A549 treated with AZD2906 at 1 μM for 4 hours (cell line): ENCODE measurements around the gene ZNF382. TPM values are rescaled to one million over a fixed set of nuclear protein-coding genes. Genes with fewer than 3 reads are reported as not detected.

Experiments
- total RNA-seq: library from RNA; stranded (reverse); fragments of 200-300 nt; extraction: Qiagen RNA extraction; gene quantifications from 5 replicates; pipeline ENCODE4 v1.2.3, GENCODE V29; 2022

The ZNF382 gene
- total RNA-seq, result 0.01 to 0.10 TPM (median 0.02 TPM) in 3 of 5 replicates, not detected in the others

DNA sequence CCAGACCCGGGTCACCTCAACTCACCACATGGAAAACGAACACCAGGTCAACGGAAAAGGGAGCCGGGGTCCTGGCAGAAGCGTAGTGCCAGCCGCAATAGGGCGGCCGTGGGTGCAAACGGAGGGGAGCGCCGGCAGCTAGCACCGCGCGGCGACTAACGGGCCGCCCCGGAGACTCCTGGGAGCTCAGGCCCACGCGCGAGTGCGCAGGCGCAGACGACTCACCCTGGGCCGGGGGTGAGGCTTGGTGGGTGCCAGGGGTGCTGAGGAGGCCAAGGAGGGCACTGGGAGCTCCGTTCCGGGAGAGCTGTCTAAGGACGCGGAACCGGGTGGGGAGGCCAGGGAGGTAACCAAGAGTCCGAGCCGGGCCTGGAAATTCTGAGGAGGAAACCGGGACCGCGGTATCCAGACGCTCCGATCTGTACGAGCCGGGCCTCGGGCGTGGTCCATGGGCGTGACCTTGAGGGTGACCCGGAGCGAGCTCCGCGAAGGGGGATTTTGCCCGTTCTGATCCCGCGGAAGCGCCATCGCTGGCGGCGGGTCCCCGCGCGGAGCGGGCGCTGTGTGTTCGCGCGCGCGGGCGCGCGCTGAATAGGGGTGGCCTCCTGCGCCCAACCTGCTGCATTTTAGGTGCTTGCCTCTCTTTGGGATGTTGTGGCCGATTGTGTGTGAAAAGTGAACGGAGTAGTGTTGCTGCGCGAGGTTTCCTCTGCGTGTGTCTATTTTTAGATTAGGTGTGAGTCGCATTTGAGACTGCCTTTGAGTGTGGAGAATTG, at the start of gene ZNF382:
ZNF382 (plus strand) TSS at position 213 of the 776 bp plus-strand sequence. CDS start 4,602 bp downstream, outside the sequence.

DNA sequence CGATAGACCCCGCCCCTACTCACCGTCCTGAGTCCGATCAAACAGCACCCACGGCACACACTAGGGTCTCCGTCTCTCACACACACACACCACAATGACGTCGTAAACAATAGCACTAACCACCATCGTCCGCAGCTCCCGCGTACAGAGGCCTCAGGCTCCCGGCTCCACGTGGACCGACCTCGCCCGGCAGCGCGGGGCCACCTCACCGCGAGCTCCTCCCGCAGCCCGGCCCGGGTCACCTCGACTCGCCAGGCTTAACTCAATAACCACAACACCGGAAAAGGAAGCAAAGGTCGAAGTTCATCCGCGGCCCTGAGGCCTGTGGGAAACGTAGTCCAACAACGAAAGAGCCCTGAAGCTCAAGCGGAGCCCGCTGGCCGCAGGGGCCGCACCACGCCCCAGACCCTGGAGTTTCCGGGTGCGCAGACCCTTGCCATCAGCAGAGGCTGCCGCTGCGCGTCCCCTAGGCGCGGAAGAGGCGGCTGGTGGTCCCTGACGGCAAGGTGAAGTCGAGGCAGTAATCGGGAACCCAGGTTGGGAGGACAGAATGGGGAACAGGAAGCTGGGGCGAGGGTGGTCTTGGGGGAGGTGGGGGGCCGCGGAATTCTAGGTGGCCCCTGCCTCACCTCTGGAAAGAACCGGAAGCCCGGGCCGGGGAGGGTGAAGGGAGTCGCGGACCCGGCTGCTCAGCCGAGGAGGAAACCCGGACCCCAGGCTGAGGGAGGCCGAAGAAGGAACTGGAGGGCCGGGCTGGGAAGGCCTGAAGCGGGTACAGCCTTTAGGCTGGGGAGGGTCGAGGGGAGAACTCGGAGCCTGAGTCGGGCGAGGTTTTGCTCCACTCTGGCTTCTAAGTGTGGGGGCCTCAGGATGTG, 31.9 kb upstream of the ZNF382 start, which contains the start of gene ZNF529:
ZNF529 (minus strand) TSS at position 273 of the 875 bp plus-strand sequence. CDS start 946 bp downstream, outside the sequence.

Other genes with a start within 250 kb of the ZNF382 start
- gene ZFP14, start 226.1 kb upstream of the ZNF382 start, total RNA-seq, result 1.5 to 2.3 TPM (median 2.0 TPM) in 5 replicates
- 1.5 to 2.2 TPM (median 1.8 TPM) in 5 replicates for gene ZFP82, start 186.7 kb upstream of the ZNF382 start, total RNA-seq
- gene ZNF566, start 115.8 kb upstream of the ZNF382 start, total RNA-seq, result 8.0 to 10.1 TPM (median 8.2 TPM) in 5 replicates
- 5.4 to 12.3 TPM (median 6.1 TPM) in 5 replicates for gene ZNF260, start 77.0 kb upstream of the ZNF382 start, total RNA-seq
- 2.1 to 3.2 TPM (median 2.5 TPM) in 5 replicates for gene ZNF529, start 32.0 kb upstream of the ZNF382 start, total RNA-seq
- 6.2 to 7.3 TPM (median 6.5 TPM) in 5 replicates for gene ZNF461, start 61.5 kb downstream of the ZNF382 start, total RNA-seq
- 7.7 to 10.6 TPM (median 8.1 TPM) in 5 replicates for gene ZNF567, start 82.3 kb downstream of the ZNF382 start, total RNA-seq
- gene ZNF850, start 167.5 kb downstream of the ZNF382 start, total RNA-seq, result 0.31 to 0.76 TPM (median 0.37 TPM) in 5 replicates
- gene ZNF790, start 233.1 kb downstream of the ZNF382 start, total RNA-seq, result 0.06 to 0.33 TPM (median 0.27 TPM) in 5 replicates
- 0.11 to 0.19 TPM (median 0.17 TPM) in 4 of 5 replicates, not detected in the other for gene ZNF345, start 245.6 kb downstream of the ZNF382 start, total RNA-seq